AG08396 (cell line): ENCODE measurements around the gene SYNC.

Experiments
- DNase-seq: peaks from one replicate; pipeline ENCODE4 v3.0.0; 2012; ENCODE audit warnings: low spot score, mixed read lengths

SYNC gene

DNA sequence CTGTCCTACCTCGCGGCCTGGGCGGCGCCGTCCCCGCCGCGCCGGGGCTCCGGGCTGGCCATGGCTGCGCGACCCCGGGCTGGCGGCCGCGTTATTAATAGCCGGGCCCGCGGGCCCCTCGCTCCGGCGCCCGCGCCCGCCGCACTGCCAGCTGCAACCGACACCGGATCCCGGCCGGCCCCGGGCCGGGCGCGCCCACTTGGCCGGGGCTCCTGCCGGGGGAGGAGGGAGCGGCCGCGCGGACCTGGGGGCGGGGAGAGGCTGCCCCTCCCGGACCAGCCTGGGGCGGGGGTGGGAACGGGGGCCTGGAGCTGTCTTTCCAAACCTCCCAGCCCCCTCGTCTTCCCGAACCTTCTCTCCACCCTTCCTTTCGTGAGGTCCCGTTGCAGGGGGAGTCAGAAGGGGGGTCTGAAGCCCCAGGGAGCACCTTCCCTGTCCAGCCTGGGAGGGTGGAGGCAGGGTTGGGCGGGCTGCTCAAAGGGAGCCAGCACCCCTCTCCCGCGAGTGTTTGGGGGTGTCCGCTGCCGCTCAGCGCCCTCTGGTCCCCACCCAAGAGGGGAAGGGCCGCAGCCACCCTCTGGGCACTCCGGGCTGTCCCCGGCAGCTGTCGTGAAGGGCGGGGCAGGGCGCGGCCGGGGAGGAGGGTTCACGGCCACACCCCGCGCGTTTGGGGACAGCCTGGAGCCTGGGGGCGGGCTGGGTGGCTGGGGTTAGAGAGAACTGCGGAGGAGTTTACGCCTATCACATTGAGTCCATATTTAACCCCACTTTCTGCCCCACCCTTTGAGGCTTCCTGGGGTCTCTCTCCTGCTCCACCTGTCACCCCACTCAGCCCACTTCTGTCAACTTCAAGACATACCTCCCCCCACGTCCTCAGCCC is at the start of gene SYNC:
Gene SYNC (minus strand): TSS at position 172 of the 880 bp plus-strand sequence. CDS start 110 bp downstream, at position 62.
- peak; percentile 91 for DNase-seq

DNA sequence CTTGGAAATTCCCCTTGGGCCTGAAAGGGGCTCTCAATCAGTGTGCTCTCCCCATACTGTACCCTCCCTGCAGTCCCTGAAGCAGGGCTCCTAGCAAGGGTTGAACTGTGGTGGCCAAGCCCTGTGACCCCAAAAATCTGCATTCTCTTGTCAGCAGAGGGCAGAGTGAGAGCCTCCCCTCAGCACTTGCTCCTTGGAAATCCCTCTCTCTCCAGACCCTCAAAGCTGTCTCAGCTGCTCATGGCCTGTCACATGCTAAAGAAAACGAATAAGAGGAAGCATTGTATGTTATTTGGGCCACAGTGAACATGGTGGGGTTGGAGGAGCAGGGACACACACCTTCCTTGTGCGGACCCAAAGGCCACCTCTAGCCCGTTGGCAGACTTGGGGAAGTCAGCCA is 47.2 kb upstream of the SYNC start:
- no peak for DNase-seq

DNA sequence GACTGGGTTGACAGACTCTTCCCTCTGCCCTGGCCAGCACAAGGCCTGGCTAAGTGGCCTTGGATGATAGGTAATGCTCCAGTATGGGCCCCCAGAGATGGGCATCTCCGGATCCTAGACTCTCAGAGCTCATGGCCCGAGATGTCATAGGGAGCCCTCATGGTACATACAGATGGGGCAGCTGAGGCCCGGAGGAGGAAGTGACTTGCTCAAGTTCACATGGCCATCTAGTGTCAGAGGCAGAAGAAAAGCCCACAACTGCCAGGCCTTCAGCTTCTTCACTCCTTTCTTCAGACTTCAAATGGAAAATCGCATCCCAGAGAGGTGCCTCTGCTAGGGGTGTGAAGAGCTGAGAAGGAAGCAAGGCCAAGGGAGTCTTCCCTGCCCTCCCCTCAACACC is 46.8 kb upstream of the SYNC start:
- no peak for DNase-seq

DNA sequence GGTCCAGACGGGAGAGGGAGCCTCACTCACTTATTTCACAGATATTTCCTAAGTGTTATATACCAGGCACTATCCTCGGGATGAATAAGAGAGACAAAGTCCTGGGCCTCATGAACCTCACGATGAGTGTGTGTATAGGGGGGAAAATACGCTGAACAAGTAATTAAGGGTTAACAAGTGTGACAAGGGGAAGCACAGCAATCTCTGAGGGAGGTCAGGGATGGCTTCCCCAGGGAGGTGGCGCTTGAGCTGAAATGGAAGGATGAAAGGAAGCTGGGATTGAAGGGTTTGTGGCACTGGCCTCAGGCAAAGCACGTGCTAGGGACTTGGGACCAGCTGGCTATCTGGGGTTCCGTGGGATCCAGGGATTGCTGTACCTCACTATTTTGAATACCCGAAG is 46.4 kb upstream of the SYNC start:
- DNase-seq = no peak

DNA sequence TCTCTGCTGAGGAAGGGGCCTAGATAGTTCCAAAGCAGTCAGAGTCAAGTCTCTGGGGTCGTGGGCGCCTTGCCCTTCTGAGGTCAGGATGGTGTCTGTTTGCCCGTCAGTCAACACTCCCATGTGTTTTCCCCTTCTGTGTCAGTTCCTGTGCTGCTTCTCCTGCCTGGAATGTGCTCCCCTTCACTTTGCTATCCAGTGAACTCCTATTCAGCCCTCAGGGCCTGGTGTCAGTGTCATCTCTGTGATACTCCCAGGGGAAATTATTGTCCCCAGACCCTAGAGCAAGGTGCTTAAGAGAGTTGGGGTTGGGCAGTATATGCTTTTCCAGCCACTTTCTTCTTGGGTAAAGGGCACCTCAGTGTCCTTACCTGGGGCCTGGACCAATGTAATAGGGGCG is 45.8 kb upstream of the SYNC start:
- no peak for DNase-seq

DNA sequence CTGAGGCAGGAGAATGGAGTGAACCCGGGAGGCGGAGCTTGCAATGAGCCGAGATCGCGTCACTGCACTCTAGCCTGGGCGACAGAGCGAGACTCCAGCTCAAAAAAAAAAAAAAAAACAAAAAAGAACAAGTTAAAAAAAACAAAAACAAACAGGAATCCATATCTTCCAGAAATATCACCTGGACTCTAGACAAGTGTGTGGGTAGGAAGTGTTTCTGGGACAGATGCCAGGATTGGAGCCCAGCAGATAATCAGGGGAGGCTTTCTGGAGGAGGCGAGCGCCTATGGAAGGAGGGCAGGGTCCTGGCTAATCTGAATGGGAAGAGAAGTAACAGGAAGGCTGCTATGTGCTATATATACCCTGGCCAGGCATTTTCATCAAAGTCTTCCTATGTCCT is 43.6 kb upstream of the SYNC start:
- DNase-seq = no peak

DNA sequence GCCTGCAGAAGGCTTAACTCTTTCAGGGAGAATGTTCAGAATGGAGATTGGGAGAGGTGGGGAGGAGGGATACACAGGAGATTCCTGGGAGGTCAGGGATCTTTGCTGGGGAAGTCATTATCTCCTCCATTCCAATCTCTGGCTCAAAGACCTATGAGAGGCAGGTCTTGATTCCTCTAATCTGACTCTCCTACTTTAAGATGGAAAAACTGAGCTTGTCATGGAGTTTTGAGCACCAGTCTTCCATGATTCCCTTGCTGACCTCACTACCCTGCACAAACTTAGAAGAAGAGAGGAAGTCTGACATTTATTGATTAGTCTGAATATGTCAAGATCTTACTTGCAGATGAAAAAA is 41.5 kb upstream of the SYNC start:
- DNase-seq = no peak

DNA sequence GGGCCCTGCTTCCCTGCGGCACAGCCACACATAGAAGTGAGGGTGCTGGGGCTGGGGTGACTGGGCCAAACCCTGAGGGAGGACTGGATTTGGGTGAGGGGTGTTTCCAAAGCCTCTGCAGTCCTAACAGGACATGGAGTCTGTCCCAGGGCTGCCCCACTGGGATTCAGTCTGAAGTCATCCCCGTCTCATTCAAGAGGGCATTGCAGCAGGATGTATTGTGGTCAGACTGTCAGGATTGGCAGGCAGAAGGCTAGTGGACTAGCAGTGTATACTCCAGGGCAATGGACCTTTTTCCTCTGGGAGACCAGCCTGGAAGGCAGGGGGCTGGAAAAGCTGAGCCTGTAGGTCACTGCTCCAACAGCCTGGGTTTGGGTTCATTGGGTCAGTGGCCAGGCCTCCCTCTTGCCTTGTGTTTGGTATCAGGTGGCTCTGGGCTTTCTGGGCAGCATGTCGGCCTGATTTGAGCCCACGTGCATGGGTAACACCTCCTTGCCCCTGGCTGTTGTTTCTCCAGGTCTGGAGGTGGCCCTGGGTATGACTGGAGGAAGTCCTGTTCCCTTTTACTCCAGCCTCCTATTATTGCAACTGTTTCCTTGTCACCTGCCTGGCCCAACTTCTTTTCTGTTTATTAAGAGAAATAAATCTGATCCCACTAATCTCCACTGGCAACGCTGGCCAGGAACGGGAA is 41.0 kb upstream of the SYNC start:
- DNase-seq = peak; percentile 50

DNA sequence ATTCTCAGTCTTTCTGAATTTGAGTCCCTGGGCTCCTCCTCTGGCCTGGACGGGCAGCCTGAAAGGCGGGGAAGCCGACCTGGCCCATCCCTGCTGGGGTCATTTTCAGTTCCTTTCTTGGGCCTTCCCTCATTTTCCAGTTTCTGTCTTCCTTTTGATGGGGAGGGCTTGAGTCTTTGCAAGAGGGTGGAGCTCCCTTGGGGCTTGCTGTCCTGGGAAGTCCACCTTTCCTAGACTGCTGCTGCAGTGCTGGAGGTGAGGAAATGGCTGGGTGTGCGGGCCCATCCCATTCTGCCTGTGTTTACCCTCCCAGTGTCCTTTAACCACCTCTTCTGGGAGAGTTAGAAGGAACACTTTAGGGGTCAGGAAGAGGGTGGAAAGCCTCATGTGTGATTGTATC is 40.4 kb upstream of the SYNC start:
- no peak for DNase-seq

DNA sequence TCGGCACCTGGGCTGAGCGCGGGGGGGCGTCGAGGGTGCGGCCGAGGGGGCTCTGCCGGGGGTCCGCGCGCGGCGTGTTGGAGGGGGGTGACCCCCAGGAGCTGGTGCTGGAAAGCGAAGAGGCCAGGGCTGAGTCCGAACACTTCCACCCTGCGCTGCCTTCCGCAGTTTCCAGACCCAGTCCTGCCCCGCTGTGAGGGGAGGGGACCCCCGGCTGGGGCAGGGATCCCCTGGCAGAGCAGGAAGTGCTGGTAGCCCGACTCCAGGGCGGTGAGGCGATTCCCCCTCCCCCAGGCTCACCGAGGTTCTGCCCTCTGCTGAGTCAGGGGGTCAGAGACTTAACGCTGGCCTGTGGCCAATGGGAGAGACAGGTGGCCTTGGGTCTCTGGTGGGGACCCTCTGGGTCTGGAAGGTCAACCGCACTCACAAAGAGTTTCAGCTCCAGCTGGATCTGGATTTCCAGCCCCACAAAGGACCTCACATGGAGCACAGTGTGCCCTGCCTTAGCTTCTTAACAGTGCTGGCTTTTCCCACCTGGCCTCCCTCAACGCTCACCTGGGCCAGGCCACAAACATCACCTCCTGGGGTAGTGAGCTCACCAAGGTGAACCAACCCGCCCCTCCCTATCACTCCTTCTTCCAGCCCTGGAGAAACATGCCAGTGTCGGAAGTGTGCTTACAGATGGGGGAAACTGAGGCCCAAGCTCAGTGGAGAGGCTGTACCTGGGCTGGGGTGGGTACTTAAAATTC is 39.8 kb upstream of the SYNC start:
- peak; percentile 35 for DNase-seq

DNA sequence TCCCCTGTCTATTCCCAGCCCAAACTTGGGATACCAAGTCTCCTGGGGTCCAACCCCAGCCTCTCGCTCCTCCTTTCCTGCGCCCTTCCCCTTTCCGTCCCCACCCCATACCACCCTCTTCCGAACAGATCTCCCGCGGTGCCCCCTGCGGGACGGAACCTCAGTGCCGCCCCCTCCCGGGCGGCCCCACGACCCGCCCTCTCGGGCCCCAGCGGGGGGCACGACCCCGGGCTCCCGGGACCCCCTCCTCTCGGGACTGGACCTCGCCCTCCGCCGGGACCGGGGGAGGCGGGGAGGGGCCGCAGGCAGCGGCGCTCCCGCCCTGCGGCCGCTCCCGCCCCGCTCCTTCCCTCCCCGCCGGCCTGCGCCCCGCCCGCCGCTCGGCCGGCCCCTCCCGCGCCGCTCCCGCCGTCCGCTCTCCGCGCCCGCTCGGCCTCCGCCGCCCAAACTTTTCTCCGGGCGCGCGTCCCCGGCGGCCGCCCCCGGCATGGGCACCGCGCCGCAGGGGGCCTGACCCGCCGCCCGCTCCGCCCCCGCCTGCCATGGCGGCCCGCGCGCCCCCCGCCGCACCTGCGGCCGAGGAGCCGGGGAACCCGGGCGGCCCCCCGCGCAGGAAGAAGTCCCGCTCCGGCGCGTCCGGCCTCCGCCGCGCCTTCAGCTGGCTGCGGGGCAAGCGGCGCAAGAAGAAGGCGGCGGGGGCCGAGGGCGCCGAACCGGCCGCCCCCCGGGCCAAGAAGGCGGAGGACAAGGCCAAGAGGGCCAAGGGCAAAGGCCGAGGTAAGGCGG is 39.0 kb upstream of the SYNC start:
- peak; percentile 87 for DNase-seq

DNA sequence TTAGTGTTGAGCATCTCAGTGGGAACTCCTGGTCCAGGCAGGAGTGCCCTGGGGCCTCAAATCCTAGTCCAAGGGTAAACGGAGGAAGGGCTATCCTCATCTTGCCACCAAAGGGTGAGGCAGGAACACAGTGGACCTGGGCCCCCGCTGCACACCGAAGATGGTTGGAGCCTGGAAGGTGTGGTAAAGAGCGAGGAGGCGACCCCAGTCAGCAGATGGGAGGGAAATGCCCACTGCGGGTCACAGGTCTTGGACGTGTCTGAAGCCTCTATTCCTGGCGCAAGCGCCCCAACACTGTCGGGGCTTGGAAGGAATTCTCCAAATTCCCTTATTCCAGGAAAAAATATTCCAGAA is 38.5 kb upstream of the SYNC start:
- no peak for DNase-seq

DNA sequence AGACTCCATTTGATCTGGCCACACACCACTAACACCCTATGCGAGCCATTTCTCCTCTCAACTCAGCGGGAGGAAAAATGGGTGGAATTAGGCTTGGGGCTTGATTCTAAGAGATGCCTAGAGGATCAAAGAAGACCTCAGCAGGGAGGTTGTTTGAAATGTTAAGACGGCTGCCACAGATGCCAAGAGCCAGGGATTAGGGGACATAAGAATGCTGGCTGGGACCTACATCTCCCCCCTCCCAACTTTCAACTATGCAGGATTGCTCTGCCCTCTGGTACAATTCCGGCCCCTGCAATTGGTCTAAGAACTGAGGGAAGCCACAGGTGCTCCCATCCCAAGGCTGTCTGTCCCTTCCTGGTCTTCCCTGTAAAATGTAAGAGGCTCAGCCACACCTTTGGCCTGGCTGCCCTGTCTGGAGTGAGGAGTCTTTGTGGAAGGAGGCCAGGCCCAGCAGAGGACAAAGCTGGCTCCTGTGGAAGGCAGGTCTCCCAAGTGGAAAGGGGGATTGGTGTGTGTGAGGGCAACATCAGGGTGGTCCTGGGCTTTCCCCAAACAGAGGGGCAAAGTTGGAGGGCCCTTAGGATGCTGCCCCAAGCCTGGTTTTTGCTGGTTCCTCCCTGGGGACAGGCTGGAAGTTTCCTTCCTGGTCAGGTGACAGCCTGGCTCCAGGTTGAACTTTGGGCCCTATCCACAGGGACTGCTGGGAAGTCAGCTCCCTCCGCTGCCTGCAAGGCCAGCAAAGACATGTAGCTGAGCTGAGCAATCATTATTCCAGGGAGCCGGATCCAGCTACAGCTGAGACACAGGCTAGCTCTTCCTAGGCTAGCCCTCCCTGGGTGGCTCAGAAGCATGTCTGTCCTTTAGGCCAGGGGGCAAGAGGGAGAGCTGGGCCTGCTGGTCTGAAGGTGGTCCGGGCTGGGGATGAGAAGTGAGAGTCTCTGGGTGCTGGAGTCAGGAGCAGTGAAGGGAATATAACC is 34.5 kb upstream of the SYNC start:
- DNase-seq = no peak

DNA sequence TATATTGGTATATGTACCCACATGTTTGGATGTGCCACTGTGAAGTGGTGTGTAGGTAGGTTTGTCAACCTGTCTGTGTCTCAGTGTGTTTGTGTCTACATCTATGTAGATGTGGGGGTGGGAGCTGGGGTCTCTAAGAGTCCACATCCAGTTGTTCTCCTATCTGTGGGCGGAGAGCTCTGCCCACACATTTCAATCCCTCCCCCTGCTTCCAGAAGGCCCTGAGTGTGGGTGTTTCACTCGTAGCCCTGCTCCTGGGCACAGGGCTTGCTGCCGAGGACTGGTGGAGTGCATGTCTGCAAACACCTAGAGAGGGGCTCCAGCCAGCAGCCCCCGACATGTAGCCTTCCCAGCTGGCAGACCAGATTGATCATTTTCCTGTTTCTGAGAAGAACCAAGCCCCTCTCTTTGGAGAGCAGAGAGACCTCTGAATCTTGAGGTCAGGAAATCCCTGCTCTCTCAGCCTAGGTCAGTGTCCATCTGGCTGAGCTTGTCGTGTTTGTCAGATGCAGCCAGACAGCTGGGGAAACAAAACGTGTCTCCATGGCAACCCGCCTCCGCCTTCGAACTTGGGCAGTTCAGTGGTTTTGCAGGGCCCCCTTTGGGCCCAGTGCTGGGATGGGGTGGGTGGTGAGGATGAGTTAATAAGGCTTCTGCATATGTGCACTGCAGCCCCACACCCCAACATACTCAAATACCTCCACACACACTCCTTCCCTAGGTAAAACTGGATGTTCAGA is 31.2 kb upstream of the SYNC start:
- peak; percentile 50 for DNase-seq

DNA sequence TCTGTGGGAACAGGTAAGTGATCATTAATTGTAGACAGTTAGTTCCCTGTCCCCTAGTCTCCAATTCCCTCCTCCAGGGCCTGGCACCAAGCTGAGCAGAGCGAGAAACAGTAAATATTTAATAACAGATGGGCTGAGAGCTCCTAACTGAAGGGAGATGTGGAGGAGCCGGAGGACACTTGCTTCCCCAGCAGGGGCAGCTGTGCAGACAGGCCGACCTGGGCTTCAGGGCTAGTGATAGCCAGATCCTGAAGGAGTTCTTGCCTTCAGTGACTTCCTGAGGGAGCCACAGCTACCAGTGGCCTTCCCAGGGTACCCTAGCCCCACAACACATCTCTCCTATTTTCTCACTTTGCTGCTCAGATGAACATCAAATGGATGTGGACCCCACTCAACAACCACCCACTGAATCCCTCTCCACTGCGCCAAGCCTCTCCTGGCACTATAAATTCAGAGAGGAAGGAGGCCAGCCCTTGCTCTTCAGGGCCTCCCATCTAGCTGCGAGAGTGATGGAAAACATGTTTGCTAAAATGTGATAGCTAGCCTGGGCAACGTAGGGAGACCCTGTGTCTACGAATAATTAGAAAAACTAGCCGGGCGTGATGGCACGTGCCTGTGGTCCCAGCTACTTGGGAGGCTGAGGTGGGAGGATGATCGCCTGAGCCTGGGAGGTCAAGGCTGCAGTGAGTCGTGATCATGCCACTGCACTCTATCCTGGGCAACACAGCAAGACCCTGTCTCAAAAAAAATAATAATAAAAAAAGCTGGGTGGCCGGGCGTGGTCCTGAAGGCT is 26.9 kb upstream of the SYNC start:
- DNase-seq = no peak

DNA sequence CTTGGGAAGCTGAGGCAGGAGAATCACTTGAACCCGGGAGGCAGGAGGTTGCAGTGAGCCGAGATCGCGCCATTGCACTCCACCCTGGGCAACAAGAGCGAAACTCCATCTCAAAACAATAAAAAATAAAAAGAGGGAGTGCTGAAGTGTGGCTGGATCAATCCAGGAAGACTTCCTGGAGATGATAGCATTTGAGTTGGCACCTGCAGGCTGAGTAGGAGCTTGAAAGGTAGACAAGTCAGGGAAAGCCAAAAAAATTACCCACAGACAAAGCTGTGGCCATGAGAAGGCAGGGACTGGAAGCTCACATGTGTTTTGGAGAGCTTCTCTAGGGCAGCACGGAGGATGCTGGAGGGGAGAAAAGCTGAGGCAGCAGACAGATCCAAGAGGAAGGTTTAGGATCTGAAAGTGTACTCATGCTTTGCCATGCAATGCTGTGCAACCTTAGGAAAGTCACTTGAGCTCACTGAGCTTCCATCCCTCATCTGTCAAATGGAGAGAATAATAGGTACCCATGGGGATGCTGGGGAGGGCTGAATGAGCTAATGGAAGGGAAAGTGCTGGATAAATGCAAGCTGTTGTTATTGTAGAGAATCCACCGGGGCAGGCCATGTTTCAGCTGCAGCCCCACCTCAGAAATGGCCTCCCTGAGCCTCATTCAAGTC is 26.0 kb upstream of the SYNC start:
- no peak for DNase-seq

DNA sequence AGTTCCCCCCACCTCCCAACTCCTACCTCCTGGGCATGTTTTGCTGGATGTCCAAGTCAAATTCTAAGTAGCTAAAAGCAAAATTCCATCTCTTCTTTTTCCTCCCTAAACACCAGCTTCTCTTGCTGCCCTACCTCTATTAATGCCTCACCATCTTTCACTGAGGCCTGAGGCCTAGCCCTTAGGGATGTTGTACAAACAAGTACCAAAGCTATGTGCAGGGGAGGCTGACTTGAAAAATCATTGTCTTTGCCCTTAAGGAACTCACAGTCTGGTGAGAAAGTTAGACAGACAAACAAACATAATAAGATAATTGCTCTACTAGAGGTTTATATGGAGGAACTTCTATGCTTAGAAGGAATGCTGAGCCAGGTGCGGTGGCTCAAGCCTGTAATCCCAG is 25.3 kb upstream of the SYNC start:
- no peak for DNase-seq

DNA sequence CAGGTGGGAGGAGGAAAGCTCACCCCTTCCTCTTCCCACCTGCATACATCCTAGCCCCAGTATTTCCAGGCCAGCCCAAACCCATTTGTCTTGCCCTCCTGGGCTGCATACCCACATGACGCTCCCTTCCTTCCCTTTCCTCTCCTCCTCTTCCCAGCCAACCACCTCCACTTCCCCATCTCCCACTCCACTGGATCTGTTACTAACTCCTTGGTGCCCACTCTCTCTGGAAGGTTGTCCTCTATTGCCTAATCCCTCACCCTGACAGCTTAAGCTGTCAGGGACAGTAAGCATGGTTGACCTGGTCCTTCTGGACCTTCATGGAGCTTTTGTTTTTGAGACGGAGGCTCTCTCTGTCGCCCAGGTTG is 23.0 kb upstream of the SYNC start:
- DNase-seq = no peak
